ENCODE measurements around the gene COL4A2.
"Not testable (repeated sequence)": the region's sequence is repeated elsewhere in the genome, so short reads cannot be mapped to it uniquely, and the experiment has no call there.

The COL4A2 gene

GRCh38 chr13:110445722-110446574 lies 138.9 kb downstream of the COL4A2 start:
- no peak for DNase-seq

DNA sequence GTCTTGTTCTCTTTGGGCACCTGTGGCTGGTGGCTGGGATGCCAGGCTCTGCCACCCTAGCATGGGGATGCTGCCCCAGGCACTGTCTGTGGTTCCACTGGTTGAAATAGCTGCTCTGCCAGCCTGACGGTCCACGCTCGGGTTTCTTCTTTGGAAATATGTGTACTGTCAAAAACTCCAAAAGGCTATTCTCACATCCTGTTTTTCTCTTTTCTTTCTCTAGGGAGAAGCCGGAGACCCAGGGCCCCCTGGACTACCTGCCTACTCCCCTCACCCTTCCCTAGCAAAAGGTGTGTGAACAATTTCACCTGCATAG lies 139.4 kb downstream of the COL4A2 start:
- no peak for DNase-seq

- DNase-seq, result peak; percentile 14
Measured at GRCh38 chr13:110447058-110447511, 140.0 kb downstream of the COL4A2 start.

GRCh38 chr13:110447801-110448200 lies 140.7 kb downstream of the COL4A2 start:
- no peak for DNase-seq

- no peak for DNase-seq
Measured at GRCh38 chr13:110448230-110448629, 141.1 kb downstream of the COL4A2 start.

GRCh38 chr13:110448677-110449076 lies 141.6 kb downstream of the COL4A2 start:
- DNase-seq, result no peak

DNA sequence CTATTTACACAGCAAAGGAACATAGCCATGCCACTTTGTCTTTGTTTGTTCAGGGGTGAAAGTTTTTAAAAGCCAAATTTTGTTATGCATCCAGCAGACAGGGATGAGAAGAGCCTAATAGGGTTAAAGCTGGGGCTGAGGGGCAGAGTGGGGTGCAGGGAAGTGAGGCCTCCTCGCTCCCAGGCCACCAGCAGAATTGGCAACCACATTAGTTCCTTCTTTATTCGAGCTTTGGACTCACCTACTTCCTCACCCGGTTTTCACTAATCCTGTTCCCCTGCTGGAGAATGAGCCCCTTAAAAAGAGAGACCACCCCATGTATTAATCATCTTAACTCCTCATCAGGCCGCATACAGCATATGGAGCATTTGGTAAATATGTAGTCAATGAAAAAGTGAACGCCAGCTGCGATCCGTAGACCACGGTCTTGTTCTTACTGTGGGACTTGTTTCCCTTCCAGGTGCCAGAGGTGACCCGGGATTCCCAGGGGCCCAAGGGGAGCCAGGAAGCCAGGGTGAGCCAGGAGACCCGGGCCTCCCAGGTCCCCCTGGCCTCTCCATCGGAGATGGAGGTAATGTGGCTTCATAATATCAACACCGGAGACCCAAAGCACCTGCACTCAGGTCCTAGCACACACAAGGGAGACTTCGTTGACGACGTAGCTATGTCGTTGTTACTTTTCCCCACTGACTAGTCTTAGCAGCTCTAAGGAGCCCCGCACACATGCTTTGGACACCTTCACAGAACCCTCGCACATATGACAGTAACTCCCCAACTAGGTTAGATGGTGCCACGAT lies 142.3 kb downstream of the COL4A2 start:
- no peak for DNase-seq

GRCh38 chr13:110450016-110450900 lies 143.2 kb downstream of the COL4A2 start:
- DNase-seq, result no peak

DNA sequence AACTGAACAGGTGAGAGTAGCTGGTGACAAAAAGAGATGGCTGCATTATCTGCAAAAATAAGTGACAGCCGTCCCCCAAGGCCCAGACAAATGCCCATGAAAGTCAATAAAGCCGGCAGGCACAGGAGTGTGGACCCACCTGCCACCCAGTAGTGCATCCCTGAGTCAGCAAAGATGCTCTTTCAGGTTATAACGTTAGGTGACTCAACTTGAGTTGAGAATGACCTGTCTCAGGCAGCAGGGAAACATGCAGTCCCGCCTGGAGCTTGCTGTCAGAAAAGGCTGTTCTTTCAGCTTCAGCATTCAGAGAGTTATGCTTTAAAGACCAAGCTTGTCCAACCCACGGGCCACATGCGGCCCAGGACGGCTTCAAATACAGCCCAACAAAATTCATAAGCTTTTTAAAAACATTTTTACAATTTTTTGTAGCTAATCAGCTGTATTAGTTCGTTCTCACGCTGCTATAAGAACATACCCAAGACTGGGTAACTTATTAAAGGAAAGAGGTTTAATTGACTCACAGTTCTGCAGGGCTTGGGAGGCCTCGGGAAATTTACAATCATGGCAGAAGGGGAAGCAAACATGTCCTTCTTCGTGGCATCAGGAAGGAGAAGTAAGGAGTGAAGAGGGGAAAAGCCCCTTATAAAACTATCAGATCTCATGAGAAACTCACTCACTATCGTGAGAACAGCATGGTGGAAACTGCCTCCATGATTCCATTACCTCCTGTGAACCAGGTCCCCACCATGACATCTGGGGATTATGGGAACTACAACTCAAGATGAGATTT lies 144.1 kb downstream of the COL4A2 start:
- DNase-seq, result no peak

DNA sequence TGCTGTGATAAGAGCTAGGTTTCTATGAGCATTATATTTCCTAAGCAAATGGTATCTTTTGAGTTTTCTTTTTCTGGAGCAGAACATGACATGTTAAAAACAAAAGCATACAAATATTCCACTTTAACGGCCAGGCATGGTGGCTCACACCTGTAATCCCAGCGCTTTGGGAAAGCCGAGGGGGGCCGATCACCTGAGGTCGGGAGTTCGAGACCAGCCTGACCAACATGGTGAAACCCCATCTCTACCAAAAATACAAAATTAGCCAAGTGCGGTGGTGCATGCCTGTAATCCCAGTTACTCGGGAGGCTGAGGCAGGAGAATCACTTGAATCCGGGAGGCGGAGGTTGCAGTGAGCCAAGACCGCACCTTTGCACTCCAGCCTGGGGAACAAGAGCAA lies 146.0 kb downstream of the COL4A2 start:
- not testable (repeated sequence) for DNase-seq

- no peak for DNase-seq
Measured at GRCh38 chr13:110453797-110454196, 146.7 kb downstream of the COL4A2 start.

DNA sequence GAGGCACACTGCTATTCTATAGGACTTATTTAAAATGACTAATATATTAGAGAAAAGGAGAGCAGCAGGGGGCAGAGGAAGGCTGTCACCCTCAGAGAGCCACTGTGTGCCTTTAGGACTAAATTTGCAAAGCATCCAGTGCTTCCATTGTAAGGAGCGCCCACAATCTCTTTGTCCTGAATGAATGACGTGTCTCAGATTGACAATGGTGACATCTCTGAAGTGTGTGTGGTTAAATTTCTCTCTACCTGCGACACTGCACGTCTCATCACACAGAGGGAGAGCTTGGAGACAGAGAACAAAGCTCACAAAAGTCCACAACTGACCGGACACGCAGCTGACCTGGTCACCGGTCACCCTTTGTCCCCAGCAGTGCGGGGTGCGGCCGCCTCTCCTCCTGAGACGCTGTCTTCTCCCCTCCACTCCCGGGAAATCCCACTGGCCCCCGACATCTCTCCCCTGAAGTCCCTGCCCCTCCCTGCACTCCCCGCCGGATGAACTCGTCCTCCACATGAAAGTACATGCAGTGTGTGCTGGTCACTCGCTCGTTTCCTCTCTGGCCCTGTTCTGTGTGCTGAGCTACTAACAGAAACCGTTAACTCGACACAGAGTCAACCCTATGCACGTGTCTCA lies 147.3 kb downstream of the COL4A2 start:
- DNase-seq, result no peak

DNA sequence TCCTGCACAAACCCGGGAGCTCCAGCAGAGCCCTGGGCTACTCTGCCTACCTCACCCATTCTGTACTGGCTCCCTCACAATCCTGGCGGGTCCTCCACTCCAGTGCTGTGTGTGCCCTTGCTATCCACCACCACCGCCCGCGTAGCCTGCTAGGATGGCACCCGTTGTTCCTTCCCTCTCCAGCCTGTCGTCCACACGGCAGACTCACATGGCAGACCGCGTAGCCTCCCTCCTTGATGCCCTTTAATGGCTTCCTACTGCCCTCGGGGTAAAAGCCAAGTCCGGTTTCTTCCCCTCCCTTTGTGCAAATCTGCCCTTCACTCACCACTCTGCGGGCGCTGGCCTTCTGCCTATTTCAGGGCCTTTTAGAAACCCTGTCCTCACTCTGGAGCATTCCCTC lies 147.9 kb downstream of the COL4A2 start:
- DNase-seq, result no peak

GRCh38 chr13:110455444-110455843 lies 148.4 kb downstream of the COL4A2 start:
- no peak for DNase-seq

GRCh38 chr13:110455941-110456340 lies 148.9 kb downstream of the COL4A2 start:
- DNase-seq, result peak; percentile 71

DNA sequence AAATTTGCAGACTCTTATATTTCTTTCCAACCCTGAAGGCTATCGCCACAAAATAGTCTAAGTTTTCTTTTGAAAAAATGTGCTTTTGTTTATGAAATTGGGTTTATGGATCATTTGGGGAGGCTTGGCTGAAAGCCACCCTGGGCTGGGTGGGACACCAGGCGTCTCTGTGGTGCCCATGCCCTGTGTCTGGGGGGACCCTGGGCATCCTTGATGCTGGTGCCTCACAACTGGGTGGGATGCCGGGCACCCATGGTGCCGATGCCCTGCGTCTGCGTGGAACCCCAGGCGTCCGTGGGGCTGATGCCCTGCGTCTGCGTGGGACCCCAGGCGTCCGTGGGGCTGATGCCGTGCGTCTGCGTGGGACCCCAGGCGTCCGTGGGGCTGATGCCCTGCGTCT lies 149.5 kb downstream of the COL4A2 start:
- DNase-seq, result no peak

DNA sequence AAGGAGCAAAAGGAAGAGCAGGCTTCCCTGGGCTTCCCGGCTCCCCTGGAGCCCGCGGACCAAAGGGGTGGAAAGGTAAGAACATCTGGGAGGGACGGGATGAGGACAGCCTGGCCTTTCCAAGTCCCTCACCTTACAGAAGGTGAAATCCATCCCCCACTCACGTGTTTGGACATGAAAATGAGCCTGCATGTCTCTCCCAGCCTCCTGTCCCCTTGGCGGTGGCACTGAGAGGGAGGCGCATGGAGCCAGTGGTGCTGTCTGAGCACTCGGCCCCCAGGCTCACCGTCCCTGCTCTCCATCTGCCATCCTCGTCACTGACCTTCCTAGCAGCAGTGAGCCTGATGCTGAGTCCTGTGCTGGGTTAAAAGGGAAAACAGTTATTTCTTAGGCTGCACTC lies 150.3 kb downstream of the COL4A2 start:
- no peak for DNase-seq

DNA sequence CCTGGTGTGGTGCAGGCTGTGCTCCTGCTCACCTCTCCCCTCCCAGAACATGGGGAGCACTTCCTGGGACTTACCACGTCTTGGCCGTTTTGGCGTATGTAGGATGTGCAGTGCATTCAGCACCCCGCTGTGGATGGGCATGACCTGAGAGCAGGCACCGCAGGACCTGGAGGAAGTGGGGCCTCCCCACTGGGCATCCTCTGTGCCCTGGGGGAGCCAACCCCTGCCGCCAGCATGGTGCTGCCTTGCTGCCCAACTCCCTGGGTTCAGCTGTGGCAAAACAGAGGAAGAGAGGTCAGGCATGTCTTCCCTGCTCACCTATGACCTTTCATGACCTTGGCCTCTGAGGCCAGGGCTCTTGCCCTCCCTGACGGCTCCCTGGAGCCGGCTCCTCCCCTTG lies 150.9 kb downstream of the COL4A2 start:
- no peak for DNase-seq

GRCh38 chr13:110458594-110459365 lies 151.7 kb downstream of the COL4A2 start:
- no peak for DNase-seq

- DNase-seq, result no peak
Measured at GRCh38 chr13:110462091-110462490, 155.0 kb downstream of the COL4A2 start.

DNA sequence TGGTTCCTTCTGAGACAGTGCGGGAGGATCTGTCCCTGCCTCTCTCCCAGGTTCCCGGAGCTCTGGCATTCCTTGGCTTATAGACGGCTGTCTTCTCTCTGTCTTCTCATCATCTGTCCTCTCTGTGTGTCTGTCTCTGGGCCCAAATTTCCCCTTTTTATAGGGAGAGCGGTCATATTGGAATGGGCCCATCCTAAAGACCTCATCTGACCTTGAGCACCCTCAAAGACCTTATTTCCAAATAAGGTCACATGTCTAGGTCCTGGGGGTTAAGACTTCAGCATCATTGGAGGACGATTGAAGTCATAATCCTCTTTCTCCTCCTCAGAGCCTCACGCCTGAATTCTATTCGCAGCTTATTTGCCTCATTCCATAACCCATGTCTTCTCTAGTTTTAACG lies 156.1 kb downstream of the COL4A2 start:
- DNase-seq, result no peak
